Measurements from ENCODE around the gene LITAF.
"Not testable (repeated sequence)": the region's sequence is repeated elsewhere in the genome, so short reads cannot be mapped to it uniquely, and the experiment has no call there.

The LITAF gene

DNA sequence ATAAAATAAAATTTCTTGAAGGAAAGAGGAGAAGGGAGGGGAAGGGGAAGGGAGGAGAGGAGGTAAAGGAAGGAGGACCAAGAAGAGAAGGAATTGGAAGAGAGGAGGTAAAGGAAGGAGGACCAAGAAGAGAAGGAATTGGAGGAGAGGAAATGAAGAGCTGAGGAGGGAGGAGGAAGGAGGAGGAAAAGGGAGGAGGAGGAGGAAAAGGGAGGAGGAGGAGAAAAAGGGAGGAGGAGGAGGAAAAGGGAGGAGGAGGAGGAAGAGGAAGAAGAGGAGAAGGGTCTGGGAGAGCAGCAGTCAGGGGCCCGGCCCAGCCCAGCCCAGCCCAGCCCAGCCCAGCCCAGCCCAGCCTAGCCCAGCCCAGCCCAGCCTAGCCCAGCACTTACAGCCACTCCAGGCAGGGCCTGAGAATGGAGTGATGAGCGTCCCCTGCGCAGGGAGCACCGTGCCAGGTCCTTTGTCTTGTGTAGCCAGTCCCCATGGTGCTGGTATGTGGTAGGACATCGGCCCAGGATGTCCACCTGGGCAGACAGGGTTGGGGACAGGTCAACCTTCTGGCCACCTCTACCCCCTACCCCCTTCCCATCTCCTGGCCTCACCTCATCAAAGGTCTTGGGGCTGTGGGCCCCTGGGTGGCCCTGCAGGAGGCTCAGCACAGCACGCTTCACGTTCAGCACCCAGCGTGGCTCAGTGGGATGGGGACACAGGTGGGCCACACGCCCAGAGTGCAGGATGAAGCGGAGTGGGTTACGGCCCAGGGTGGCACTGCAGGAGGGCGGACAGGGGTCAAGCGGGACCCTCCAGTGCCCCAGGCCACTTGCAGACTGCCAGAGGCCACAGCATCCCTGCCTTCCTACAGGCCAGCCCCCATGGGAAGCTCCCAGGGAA, 70.9 kb downstream of the LITAF start:
- DNase-seq (ENCODE audit: low spot score) = no peak

DNA sequence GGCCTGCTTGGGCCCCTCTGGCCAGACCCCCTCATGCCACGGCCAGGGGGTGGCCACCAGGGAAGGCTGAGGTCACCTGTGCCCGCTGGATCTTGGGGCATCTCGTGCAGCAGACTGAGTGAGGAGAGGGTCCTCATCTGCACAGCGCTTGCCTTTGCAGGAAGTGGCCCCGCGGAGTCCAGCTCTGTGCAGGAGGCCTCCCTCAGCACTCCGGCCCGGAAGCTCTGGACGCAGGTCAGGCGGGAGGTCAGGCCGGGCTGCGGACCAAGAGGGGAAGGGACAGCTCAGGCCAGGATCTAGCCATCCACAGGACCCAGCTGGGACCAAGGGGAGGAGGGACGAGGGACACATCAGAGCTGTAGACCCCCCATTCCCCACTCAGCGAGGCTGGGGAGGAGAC, 72.4 kb downstream of the LITAF start:
- no peak for DNase-seq (ENCODE audit: low spot score)

DNA sequence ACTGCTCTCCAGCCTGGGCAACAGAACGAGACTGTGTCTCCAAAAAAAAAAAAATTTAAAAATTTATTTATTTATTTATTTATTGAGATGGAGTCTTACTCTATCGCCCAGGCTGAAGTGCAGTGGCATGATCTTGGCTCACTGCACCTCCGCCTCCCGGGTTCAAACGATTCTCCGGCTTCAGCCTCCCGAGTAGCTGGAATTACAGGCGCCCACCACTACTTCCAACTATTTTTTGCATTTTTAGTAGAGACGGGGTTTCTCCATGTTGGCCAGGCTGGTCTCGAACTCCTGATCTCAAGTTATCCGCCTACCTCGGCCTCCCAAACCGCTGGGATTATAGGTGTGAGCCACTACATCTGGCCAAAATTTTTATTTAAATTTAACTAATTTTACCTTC, 73.4 kb downstream of the LITAF start:
- DNase-seq (ENCODE audit: low spot score) = not testable (repeated sequence)

GRCh38 chr16:11511801-11512200, 74.9 kb downstream of the LITAF start:
- DNase-seq (ENCODE audit: low spot score) = no peak

DNA sequence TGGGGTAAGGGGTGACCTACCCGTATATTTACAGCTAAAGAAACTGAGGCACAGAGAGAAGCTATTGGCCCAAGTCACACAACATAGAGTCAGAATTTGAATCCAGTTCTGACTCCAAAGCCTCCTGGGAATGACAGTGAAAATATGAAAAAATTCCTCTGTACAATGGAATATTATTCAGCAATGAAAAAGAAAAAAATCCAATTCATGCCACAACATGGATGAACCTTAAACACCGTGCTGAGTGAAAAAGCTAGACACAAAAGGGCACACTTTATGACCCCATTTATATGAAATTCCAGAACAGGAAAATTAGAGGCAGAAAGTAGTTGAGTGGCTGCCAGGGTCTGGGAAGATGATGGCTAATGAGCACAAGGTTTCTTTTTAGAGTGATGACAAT, 75.4 kb downstream of the LITAF start:
- DNase-seq (ENCODE audit: low spot score) = no peak

DNA sequence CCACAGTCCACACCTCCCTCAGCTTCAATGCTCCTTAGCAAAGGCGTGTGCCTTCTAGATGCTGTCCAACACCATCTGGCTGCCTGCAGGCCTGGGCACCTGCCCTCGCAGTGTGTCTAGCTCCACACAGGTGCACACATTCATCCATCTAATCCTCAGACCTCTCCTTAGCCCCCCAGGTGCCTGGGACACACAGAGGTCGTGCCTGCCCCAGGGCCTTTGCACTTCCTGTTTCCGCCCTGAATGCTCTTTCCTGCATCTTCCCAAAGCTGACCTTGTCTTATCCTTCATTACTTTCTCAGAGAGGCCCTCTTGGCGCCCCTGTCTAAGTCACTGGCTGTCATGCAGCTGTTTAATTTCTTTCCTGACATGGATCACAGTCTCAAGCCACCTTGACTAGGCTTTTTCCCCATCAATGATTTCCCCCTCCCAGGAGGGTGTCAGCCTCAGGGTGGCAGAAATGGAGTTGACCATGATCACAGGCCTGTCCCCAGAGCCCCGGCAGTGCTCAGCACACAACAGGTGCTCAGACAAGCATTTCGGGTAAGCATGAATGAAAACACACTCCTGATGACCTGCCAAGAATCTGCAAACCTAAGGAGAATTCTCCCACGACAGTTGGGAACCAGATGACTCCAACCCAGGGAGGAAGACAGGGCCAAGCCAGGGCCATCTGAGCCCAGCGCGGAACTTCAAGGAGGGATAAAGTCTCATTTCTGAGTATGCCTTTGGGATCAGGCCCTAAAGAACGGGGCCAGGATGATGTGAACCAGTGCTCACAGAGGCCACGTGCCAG, 76.3 kb downstream of the LITAF start:
- DNase-seq (ENCODE audit: low spot score) = no peak

DNA sequence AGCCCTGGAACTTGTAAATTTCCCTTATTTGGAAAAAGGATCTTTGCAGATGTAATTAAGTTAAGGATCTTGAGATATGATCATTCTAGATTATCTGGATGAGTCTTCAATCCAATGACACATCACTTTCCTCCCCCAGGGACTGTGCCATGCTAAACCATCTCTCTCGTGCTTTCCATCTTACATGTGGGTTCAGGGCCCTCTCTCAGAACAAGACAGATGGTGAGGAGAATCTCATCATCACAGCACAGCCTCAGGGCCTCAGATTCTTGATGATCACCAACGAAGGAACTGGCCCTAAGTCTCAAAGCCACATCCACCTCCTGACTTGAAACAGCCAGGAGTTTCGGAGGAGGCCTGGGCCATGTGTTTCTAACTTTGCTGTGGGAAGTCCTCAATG, 78.7 kb downstream of the LITAF start:
- DNase-seq (ENCODE audit: low spot score) = no peak

GRCh38 chr16:11507350-11507749, 79.4 kb downstream of the LITAF start:
- DNase-seq (ENCODE audit: low spot score) = no peak

DNA sequence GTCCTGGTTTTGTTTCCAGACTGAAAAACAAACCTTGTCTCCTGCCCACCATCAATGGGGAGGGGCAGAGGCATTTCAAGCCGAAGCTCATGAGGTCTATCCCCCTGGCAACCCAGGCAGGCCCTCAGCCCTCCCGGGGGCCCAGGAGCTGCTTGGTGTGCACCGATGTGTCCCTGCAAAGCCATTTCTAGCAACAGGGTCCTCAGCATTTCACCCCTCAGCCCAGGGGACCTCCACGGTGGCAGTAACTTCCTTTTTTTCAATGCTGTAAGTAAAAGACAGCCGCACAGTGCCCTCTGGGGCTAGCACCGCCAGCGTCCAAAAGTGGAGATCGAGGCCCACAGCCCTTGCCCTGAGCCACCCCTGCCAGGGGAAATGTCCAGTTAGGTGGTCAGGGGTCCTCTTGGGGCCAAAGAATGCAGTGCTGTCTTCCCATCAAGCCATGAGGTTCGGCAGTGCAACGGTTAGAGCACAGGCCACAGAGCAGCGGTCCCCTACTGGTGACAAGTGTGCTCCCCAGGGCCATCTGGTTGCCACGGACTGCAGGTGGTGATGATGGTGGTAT, 79.9 kb downstream of the LITAF start:
- DNase-seq (ENCODE audit: low spot score) = no peak

- not testable (repeated sequence) for DNase-seq (ENCODE audit: low spot score)
Observed at GRCh38 chr16:11504261-11504660, 82.5 kb downstream of the LITAF start.

GRCh38 chr16:11503566-11503965, 83.2 kb downstream of the LITAF start:
- DNase-seq (ENCODE audit: low spot score) = no peak

- DNase-seq (ENCODE audit: low spot score) = no peak
Observed at GRCh38 chr16:11502239-11502638, 84.5 kb downstream of the LITAF start.

GRCh38 chr16:11501632-11502031, 85.1 kb downstream of the LITAF start:
- no peak for DNase-seq (ENCODE audit: low spot score)

- DNase-seq (ENCODE audit: low spot score) = no peak
Observed at GRCh38 chr16:11500700-11501346, 85.9 kb downstream of the LITAF start.

DNA sequence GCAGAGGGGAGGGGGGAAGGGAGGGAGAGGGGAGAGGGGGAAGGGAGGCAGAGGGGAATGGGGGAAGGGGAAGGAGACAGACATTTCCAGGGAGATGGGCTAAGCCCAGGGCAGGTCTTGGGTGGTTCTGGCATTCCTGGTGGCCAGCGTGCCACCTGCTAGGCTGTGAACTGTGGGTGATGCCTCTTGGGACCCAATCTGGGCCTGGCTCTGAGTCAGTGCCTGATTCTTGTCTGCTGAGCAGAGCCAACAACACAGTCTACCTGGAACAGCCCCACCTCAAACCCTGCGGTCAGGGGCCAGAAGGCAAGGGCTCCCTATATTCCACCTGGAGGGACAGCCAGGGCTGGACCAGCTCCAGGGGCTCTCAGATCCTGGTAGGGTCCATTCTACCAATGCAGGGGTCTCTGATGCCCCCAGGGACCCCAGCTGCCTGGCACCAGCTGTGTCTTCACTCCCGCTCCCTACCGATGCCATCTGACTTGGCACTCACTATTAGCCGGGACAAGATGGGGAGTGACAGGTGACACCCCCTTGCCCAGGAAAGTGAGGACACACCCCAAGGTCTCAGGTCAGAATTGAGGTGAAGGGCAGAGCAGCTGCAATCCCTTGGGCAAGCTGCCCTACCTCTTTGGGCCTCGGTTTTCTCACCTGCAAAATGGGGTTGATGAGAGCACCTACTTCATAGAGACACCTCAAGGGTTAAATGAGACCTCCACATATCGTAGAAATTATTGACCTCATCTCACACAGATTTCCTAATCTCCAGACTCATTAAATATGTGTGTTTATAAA, 87.2 kb downstream of the LITAF start:
- no peak for DNase-seq (ENCODE audit: low spot score)

DNA sequence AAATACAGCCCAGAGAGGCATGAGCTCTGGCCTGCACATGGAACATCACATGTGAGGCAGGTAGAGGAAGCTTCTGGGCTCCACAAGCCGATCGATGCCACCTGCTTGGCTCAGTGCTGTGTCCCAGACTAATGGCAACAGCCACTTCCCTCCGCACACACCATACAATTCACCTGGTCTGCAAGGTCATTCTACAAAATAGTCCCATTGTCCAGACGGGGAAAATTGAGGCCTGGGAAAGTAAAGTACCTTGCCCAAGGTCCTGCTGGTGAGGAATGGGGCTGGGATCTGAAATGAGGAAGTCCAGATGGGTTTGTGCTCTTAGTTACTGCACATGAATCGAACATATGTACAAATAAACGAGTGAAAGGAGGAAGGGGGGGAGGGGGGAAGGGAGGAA, 88.0 kb downstream of the LITAF start:
- DNase-seq (ENCODE audit: low spot score) = no peak

DNA sequence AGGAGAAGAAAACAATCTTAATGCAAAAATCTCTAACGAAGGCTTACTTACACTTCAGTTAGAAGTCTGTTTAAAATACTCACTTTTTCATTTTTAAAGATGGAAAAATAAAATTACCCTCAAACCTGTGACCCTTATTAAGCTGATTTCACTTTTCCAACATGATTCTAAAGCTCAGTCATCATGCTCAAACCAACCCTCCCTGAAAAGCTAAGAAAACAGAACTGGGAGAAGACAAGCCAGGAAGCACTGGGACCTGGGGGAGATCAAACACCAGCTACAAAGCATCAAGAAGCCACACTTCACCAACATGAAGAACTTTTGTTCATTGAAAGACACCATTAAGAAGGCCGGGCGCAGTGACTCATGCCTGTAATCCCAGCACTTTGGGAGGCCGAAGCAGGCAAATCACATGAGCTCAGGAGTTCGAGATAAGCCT, 88.8 kb downstream of the LITAF start:
- DNase-seq (ENCODE audit: low spot score) = peak; percentile 41
